ENCODE measurements around the gene CEL. TPM values are rescaled to one million over a fixed set of nuclear protein-coding genes. Genes with fewer than 3 reads are reported as not detected.
A peak's percentile ranks its signal among the peaks of the same experiment; 100 is the strongest.

Gene CEL
- total RNA-seq, 1 experiment from 2014 or later: 0.92 TPM

GRCh38 chr9:133045132-133045531 is 16.6 kb upstream of the CEL start:
- no peak for DNase-seq (ENCODE audit: low spot score)
- in situ Hi-C loops (cut with HindIII; ENCODE audit: low sequenced_read_pairs): no loop called here

DNA sequence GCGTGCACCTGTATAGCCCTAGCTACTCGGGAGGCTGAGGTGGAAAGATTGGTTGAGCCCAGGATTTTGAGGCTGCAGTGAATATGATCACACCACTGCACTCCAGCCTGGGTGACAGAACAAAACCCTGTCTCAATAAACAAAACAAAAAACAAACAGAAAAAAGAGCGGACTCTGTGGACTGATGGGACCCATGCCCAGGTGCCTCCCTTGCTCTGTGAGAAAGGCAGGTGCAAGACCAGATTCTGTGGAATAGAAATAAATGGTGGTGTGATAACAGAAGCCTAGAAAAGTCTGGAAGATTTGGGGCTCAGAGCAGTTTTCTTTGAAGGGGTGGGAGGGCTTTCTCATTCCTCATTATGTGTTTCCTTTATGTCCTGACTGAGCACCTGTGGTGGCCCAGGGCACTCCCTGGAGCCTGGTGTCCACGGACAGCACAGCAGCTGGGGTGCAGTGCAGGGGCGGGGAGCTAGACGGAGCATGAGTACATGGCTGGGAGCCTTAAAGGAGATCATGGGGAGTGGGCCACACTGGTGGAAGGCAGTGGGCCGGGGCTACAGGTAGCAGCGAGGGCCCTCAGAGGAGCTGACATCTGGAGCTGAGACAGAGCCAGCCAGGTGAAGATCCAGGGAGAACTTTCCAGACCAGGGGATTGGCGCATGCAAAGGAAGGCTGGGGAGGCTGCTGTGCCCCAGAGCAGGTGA is 15.4 kb upstream of the CEL start:
- no peak for DNase-seq (ENCODE audit: low spot score)
- in situ Hi-C loops (cut with HindIII; ENCODE audit: low sequenced_read_pairs): no loop called here

GRCh38 chr9:133046900-133047295 is 14.9 kb upstream of the CEL start:
- no peak for DNase-seq (ENCODE audit: low spot score)
- in situ Hi-C loops (cut with HindIII; ENCODE audit: low sequenced_read_pairs): no loop called here

GRCh38 chr9:133048595-133048994 is 13.2 kb upstream of the CEL start:
- no peak for DNase-seq (ENCODE audit: low spot score)
- in situ Hi-C loops (cut with HindIII; ENCODE audit: low sequenced_read_pairs): no loop called here

- in situ Hi-C loops (cut with HindIII; ENCODE audit: low sequenced_read_pairs): no loop called here
- DNase-seq (ENCODE audit: low spot score): no peak
Observed at GRCh38 chr9:133049043-133049442, 12.7 kb upstream of the CEL start.

DNA sequence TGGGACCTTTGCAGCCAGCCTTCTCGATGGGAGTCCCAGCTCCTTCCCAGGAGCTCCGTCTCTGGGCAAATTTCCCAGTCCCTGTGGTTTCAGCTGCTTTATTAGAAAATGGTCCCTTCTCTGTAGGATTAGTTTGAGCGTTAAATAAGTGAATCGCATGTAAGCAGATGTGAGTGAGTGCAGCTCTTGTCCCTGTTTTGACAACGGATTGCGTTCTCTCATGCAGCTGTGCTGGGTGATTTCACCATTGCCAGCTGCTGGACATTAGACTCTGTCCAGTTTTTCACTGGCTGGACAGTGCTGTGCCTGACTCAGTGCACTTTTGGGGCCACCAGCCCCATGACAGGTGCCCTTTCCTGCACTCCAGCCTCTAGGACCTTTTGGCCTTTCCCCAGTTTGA is 11.6 kb upstream of the CEL start:
- in situ Hi-C loops (cut with HindIII; ENCODE audit: low sequenced_read_pairs): no loop called here
- DNase-seq (ENCODE audit: low spot score): no peak

- no peak for DNase-seq (ENCODE audit: low spot score)
- in situ Hi-C loops (cut with HindIII; ENCODE audit: low sequenced_read_pairs): no loop called here
Observed at GRCh38 chr9:133050781-133051180, 11.0 kb upstream of the CEL start.

- DNase-seq (ENCODE audit: low spot score): no peak
- in situ Hi-C loops (cut with HindIII; ENCODE audit: low sequenced_read_pairs): no loop called here
Observed at GRCh38 chr9:133051281-133051900, 10.4 kb upstream of the CEL start.

- in situ Hi-C loops (cut with HindIII; ENCODE audit: low sequenced_read_pairs): no loop called here
- no peak for DNase-seq (ENCODE audit: low spot score)
Observed at GRCh38 chr9:133051966-133052539, 9.7 kb upstream of the CEL start.

GRCh38 chr9:133054194-133054890 is 7.4 kb upstream of the CEL start:
- in situ Hi-C loops (cut with HindIII; ENCODE audit: low sequenced_read_pairs): no loop called here
- DNase-seq (ENCODE audit: low spot score): no peak

GRCh38 chr9:133054966-133055365 is 6.8 kb upstream of the CEL start:
- no peak for DNase-seq (ENCODE audit: low spot score)
- in situ Hi-C loops (cut with HindIII; ENCODE audit: low sequenced_read_pairs): no loop called here

GRCh38 chr9:133055788-133056420 is 5.9 kb upstream of the CEL start:
- DNase-seq (ENCODE audit: low spot score): no peak
- in situ Hi-C loops (cut with HindIII; ENCODE audit: low sequenced_read_pairs): no loop called here

GRCh38 chr9:133056533-133056932 is 5.2 kb upstream of the CEL start:
- in situ Hi-C loops (cut with HindIII; ENCODE audit: low sequenced_read_pairs): no loop called here

DNA sequence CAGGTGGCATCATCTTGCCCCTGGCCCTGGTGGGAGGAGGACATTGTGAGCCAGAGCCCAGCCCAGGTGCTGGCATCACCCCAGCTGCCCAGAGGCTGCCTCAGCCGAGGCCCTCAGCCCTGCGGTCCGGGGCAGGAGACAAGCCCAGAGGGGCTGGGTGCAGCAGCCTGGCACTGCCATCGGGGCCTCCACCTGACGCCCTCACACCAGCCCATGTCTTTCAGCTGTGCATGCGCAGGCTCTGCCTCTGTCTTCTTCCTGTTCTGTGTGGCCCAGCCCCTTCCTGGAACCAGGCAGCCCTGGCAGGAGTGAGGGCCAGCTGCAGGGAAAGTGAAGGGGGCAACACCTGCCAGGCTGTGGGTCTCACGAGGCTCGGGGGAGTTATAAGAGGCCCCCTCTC is 4.8 kb upstream of the CEL start:
- DNase-seq (ENCODE audit: low spot score): no peak
- in situ Hi-C loops (cut with HindIII; ENCODE audit: low sequenced_read_pairs): no loop called here

More at GRCh38 chr9:133056533-133056932, 5.2 kb upstream of the CEL start:
- DNase-seq (ENCODE audit: low spot score): no peak

- in situ Hi-C loops (cut with HindIII; ENCODE audit: low sequenced_read_pairs): no loop called here
- no peak for DNase-seq (ENCODE audit: low spot score)
Observed at GRCh38 chr9:133057553-133057952, 4.2 kb upstream of the CEL start.

DNA sequence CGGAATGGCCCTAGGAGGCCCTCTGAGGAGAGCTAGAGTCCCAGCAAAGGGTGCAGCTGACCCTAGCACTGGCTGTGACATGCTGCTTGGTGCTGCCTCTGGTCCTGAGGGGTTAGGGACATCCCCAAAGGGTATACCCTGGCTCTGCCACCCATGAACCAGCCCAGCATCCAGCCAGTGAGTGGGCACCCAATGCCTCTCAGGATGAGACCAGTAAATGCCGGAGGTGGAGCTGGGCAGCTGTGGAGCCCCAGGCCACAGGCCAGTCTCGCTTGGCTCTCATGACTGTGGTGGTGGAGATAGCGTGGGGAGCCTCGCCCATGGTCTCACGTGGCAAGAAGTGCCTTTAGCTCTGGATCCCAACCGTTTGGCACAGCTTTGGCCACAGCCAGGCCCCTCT is 3.7 kb upstream of the CEL start:
- no peak for DNase-seq (ENCODE audit: low spot score)
- in situ Hi-C loops (cut with HindIII; ENCODE audit: low sequenced_read_pairs): no loop called here

DNA sequence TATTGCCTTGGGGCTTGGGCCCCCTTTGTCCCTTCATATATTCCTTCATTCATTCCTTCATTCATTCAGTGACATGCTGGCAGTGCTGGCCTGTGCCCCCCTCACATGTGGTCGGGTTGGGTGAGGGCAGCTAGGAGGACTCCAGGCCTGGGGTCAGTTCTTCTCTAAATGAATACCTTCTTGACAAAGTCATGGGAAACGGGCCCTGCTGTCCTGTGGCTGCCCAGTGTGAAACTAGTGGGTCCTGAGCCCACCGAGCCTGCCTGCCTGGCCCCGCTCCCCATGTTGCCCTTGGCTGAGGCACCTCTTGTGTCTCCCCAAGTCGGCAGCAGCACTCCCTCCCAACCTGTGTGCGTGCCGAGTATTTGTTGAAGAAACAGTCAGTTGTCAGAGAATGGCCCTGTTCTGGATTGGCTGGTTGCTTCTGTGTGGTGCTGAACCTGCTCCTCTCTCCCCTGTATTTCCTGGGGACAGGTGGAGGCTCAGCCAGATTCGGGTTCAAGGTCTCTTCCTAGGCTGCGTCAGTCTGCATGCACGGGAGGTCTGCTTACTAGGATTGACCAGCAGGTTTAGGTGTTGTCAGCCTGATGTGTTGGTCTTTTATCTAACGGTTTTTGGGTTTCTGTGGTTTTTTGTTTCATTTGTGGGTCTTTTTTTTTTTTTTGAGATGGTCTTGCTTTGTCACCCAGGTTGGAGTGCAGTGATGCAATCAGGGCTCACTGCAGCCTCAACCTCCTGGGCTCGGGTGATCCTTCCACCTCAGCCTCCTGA is 3.0 kb upstream of the CEL start:
- DNase-seq (ENCODE audit: low spot score): peak; percentile 24
- in situ Hi-C loops (cut with HindIII; ENCODE audit: low sequenced_read_pairs): no loop called here

DNA sequence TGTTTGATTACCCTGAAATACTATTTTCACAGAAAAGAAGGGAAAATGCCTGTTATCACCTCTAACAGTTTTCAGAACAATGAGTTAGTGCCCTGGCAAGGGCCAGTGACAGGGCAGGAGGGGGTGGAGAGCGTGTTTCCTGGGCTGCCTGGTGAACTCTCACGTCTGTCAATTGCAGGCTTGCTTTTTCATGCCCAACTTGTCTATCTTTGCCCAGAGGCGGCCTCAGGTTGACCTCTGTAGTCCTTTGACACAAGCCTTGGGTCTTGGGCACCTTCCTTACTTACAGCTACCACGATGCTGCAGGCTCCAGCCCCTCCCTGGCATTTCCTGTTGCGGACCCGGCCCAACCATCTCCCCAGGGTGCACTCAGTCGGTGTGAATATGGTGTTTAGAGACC is 2.2 kb upstream of the CEL start:
- in situ Hi-C loops (cut with HindIII; ENCODE audit: low sequenced_read_pairs): no loop called here
- DNase-seq (ENCODE audit: low spot score): no peak

DNA sequence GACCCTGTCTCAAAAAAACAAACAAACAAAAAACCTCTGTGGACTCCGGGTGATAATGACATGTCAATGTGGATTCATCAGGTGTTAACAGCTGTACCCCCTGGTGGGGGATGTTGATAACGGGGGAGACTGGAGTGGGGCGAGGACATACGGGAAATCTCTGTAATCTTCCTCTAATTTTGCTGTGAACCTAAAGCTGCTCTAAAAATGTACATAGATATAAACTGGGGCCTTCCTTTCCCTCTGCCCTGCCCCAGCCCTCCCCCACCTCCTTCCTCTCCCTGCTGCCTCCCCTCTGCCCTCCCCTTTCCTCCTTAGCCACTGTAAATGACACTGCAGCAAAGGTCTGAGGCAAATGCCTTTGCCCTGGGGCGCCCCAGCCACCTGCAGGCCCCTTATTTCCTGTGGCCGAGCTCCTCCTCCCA is 1.4 kb upstream of the CEL start:
- peak; percentile 18 for DNase-seq (ENCODE audit: low spot score)
- in situ Hi-C loops (cut with HindIII; ENCODE audit: low sequenced_read_pairs): no loop called here
